MCF 10A (cell line): ENCODE measurements around the gene SLC35E1. TPM values are rescaled to one million over a fixed set of nuclear protein-coding genes. Genes with fewer than 3 reads are reported as not detected.
A peak's percentile ranks its signal among the peaks of the same experiment; 100 is the strongest.

ENCODE experiments used
- BruUV-seq: library from RNA; stranded (reverse); fragments of 400-500 nt; replicated peaks from 2 replicates; lab custom pipeline; 2021; lab: Mats Ljungman, UMichigan
- CTCF ChIA-PET: fragments of 300-600 bp; sonication (Branson Sonifier 250); formaldehyde crosslinking; extraction: SDS; loops from one replicate; lab custom pipeline; 2021; ENCODE audit warnings: antibody characterized with exemption, inconsistent platforms; lab: Yijun Ruan, JAX
- POLR2A ChIA-PET: fragments of 300-600, 350-650 bp; sonication (Branson Sonifier 250); formaldehyde crosslinking; extraction: SDS; loops from one replicate; lab custom pipeline; 2020; ENCODE audit warnings: antibody characterized with exemption, inconsistent platforms; lab: Yijun Ruan, JAX
- DNase-seq: peaks from one replicate; pipeline ENCODE4 v3.0.0-alpha.2; 2018; ENCODE audit not compliant: unreplicated experiment
- H3K27ac Mint-ChIP-seq: one replicate; pipeline ENCODE4 v1.8.0; 2022; ENCODE audit warnings: mild to moderate bottlenecking, low read depth, mixed read lengths; ENCODE audit not compliant: unreplicated experiment
- H3K27me3 Mint-ChIP-seq: one replicate; pipeline ENCODE4 v1.8.0; 2022; ENCODE audit warnings: mixed read lengths; ENCODE audit not compliant: insufficient read depth, unreplicated experiment
- H3K36me3 Mint-ChIP-seq: one replicate; pipeline ENCODE4 v1.8.0; 2022; ENCODE audit warnings: mild to moderate bottlenecking, moderate library complexity, mixed read lengths; ENCODE audit not compliant: insufficient read depth, unreplicated experiment
- H3K4me1 Mint-ChIP-seq: one replicate; pipeline ENCODE4 v1.8.0; 2022; ENCODE audit warnings: mixed read lengths; ENCODE audit not compliant: insufficient read depth, unreplicated experiment
- H3K4me3 Mint-ChIP-seq: one replicate; pipeline ENCODE4 v1.8.0; 2022; ENCODE audit warnings: mild to moderate bottlenecking, moderate library complexity, mixed read lengths; ENCODE audit not compliant: unreplicated experiment
- H3K9me3 Mint-ChIP-seq: one replicate; pipeline ENCODE4 v1.8.0; 2022; ENCODE audit warnings: mixed read lengths; ENCODE audit not compliant: unreplicated experiment
- intact Hi-C: fragments of 100-400 bp; cut with micrococcal nuclease; formaldehyde crosslinking; loops from 2 replicates; pipeline ENCODE4 v1.14.1; 2022
- total RNA-seq: library from RNA; stranded (reverse); gene quantifications from 2 replicates; pipeline ENCODE4 v1.2.3, GENCODE V29; 2022
- TF ChIP-seq, protein P1 (sequence below): fragments of 200-600 bp; IDR thresholded peaks from one replicate; pipeline ENCODE4 v1.8.0; 2022; ENCODE audit warnings: antibody characterized with exemption, mild to moderate bottlenecking; ENCODE audit not compliant: unreplicated experiment

Gene SLC35E1
- total RNA-seq, 1 experiment from 2014 or later = 62.6 TPM

DNA sequence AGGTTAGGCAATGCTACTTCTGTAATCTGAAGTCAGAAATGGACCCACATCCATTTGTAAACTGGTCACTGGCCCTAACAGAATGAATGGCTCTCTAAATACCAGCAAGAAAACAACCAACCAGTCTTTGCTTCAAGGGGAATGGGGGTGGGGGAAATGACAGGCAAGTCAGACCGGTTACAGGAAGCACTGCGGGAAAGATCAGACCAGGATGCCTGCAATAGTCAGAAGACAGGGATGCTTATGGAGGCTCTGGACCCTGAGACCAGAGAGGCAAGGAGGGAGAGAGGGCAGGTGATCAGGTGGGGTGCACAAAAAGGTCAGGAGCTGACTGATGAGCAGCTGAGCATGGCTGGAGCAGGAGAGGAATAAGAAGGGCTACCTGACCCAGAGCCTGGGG lies 42.7 kb upstream of the SLC35E1 start:
- BruUV-seq = no TSS peak
- Mint-ChIP-seq H3K36me3 (no peaks in the 10 kb centered on the region), H3K4me3 (no peak overlapping the region), H3K27ac (no peak overlapping the region), H3K4me1 (peaks cover 43% of the 10 kb centered on the region), H3K9me3 (no peaks in the 10 kb centered on the region), H3K27me3 (no peaks in the 10 kb centered on the region)
- TF ChIP-seq, protein P1, sequence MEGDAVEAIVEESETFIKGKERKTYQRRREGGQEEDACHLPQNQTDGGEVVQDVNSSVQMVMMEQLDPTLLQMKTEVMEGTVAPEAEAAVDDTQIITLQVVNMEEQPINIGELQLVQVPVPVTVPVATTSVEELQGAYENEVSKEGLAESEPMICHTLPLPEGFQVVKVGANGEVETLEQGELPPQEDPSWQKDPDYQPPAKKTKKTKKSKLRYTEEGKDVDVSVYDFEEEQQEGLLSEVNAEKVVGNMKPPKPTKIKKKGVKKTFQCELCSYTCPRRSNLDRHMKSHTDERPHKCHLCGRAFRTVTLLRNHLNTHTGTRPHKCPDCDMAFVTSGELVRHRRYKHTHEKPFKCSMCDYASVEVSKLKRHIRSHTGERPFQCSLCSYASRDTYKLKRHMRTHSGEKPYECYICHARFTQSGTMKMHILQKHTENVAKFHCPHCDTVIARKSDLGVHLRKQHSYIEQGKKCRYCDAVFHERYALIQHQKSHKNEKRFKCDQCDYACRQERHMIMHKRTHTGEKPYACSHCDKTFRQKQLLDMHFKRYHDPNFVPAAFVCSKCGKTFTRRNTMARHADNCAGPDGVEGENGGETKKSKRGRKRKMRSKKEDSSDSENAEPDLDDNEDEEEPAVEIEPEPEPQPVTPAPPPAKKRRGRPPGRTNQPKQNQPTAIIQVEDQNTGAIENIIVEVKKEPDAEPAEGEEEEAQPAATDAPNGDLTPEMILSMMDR = no peak
- no peak for DNase-seq
- CTCF ChIA-PET = interaction anchor here (0.7 kb wide), 1 partner anchor 32 kb away, joined by 3 read pairs; no protein-coding TSS in a partner anchor
- POLR2A ChIA-PET = no interaction called here
- intact Hi-C loops = no loop called here

DNA sequence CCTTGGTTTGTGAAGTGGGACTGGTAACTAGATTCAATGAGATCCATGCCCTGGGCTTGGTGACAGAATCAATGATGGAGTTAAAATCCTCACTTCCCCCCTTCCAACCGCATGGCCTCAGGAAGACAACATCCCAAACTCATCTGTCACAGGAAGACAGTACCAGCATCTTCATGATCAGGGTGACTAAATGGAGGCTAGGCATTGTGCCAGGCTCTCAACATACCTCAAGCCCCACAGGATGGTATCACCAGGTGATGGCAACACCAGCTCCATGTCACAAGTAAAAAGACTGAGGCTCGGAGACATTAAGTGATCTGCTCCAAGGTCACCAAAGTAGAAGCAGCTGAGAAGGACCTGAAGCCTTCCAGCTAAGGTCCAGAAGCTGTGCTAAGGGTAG lies 41.6 kb upstream of the SLC35E1 start:
- intact Hi-C loops = no loop called here
- no TSS peak for BruUV-seq
- TF ChIP-seq, protein P1 = no peak
- CTCF ChIA-PET = interaction anchor here (0.7 to 2.7 kb wide), 2 partner anchors 9 to 11 kb away, joined by 3 to 9 read pairs; no protein-coding TSS in a partner anchor
- H3K4me3 Mint-ChIP-seq = no peak overlapping the region
- no peaks in the 10 kb centered on the region for H3K9me3 Mint-ChIP-seq
- no peak for DNase-seq
- H3K36me3 Mint-ChIP-seq = no peaks in the 10 kb centered on the region
- H3K27me3 Mint-ChIP-seq = no peaks in the 10 kb centered on the region
- POLR2A ChIA-PET = interaction anchor here (0.6 to 1.3 kb wide), 2 partner anchors 10 to 41 kb away, joined by 3 to 4 read pairs; partner anchors contain the start of gene SLC35E1
- H3K27ac Mint-ChIP-seq = no peak overlapping the region
- H3K4me1 Mint-ChIP-seq = peaks cover 34% of the 10 kb centered on the region

DNA sequence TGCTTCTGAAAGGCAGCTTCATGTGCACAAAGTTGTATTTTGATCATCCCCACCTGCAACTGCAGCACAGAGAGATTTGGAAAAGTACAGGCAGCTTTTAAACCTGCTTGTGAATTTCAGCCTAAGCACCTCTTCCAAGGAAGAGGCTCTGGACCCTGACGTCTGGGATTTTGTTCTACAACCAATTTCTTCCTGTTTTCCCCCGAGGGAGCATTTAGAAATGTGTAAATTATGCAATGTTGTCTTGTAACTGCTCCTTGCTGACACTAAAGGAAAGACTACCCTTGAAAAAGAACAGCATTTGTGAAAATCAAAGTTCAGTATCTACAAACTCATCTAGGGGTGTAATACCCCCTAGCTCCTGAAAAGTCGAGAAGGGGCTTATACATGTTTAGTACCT lies 40.4 kb upstream of the SLC35E1 start:
- Mint-ChIP-seq H3K27me3 (no peaks in the 10 kb centered on the region), H3K4me1 (peaks cover 46% of the 10 kb centered on the region), H3K36me3 (no peaks in the 10 kb centered on the region), H3K9me3 (no peaks in the 10 kb centered on the region), H3K27ac (peak overlapping the region; percentile 46), H3K4me3 (no peak overlapping the region)
- BruUV-seq = no TSS peak
- TF ChIP-seq, protein P1 = no peak
- intact Hi-C loops = no loop called here
- POLR2A ChIA-PET = interaction anchor here (1.2 to 1.5 kb wide), 3 partner anchors 24 to 40 kb away, joined by 3 to 5 read pairs (median 4); partner anchors contain the start of gene SLC35E1
- CTCF ChIA-PET = interaction anchor here (0.6 to 2.7 kb wide), 3 partner anchors 12 to 32 kb away, joined by 3 to 9 read pairs (median 6); no protein-coding TSS in a partner anchor
- DNase-seq = peak; percentile 20

DNA sequence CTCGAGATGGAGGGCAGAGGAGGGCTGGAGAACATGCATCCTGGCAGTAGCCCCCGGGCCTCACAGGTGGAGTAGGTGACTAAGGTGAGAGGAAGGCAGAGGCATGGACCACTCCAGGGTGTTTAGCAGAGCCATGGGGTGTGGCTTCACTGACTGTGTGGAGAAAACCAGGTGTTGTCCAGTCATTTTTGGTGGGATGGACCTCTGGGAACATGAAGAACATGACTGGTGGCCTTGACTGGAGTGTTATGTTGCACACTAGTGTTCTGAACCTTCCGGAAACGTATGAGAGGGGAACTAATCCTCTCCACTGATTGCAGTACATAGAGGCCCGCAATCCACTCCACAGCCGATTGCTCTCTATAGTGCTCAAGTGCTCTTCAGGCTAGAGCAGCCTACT lies 38.9 kb upstream of the SLC35E1 start:
- Mint-ChIP-seq H3K36me3 (peaks cover 4% of the 10 kb centered on the region), H3K27ac (peak overlapping the region; percentile 24), H3K4me3 (no peak overlapping the region), H3K9me3 (no peaks in the 10 kb centered on the region), H3K27me3 (no peaks in the 10 kb centered on the region), H3K4me1 (peaks cover 42% of the 10 kb centered on the region)
- DNase-seq = no peak
- BruUV-seq = no TSS peak
- intact Hi-C loops = no loop called here
- ChIA-PET CTCF (interaction anchor here (2.7 kb wide), 1 partner anchor 13 kb away, joined by 9 read pairs; no protein-coding TSS in a partner anchor), POLR2A (no interaction called here)
- TF ChIP-seq, protein P1 = no peak
